SK-N-SH (cell line): ENCODE results near the gene SCAANT1. TPM values are rescaled to one million over a fixed set of nuclear protein-coding genes. Genes with fewer than 3 reads are reported as not detected.

Experiments
- CTCF ChIA-PET: fragments of 300-600, 350-600 bp; formaldehyde crosslinking; extraction: SDS; loops from one replicate; lab custom pipeline; 2021; lab: Yijun Ruan, JAX
- POLR2A ChIA-PET: fragments of 350-600 bp; sonication (Branson Sonifier 250); formaldehyde crosslinking; extraction: SDS; loops from one replicate; lab custom pipeline; 2020; ENCODE audit warnings: antibody characterized with exemption, inconsistent platforms; lab: Yijun Ruan, JAX
- DNase-seq: peaks from one replicate; pipeline ENCODE4 v3.0.0; 2012
- H2AFZ ChIP-seq: fragments of 200-600 bp; sonication (generic); 2 replicates; pipeline ENCODE4 v1.8.1; 2016; ENCODE audit warnings: antibody characterized with exemption, mild to moderate bottlenecking, low read depth
- H3F3A ChIP-seq: fragments of 200-600 bp; sonication (generic); replicated peaks from 2 replicates; pipeline ENCODE3; 2016; ENCODE audit warnings: antibody characterized with exemption, mild to moderate bottlenecking; ENCODE audit not compliant: insufficient read depth
- H3K27ac ChIP-seq, 2 experiments: fragments of 200-500 bp in 1 of 2; fragments of 200-600 bp in 1 of 2; sonication (Bioruptor generic) in 1 of 2; sonication (generic), shearing (Covaris generic) in 1 of 2; 2 replicates each; pipeline versions ENCODE4 v1.5.1 to v1.6.1; 2014 to 2016; ENCODE audit warnings: low read depth in 2 of 2, inconsistent platforms in 1 of 2, low read length in 1 of 2, mild to moderate bottlenecking in 1 of 2, mixed read lengths in 1 of 2
- H3K27me3 ChIP-seq: fragments of 200-600 bp; sonication (generic), shearing (Covaris generic); 2 replicates; pipeline ENCODE4 v1.6.1; 2016; ENCODE audit warnings: mixed run types; ENCODE audit not compliant: insufficient read depth
- H3K36me3 ChIP-seq, 2 experiments: fragments of 200-500 bp in 1 of 2; fragments of 200-600 bp in 1 of 2; sonication (Bioruptor generic) in 1 of 2; sonication (generic) in 1 of 2; replicated peaks in 1 of 2; 2 replicates each; pipeline versions ENCODE3 to v1.5.1; 2014 to 2016; ENCODE audit warnings: low read length in 1 of 2, mild to moderate bottlenecking in 1 of 2; ENCODE audit not compliant: insufficient read depth in 2 of 2, control insufficient read depth in 1 of 2
- H3K4me1 ChIP-seq, 2 experiments: fragments of 200-500 bp in 1 of 2; fragments of 200-600 bp in 1 of 2; sonication (Bioruptor generic) in 1 of 2; sonication (generic), shearing (Covaris generic) in 1 of 2; 2 replicates each; pipeline versions ENCODE4 v1.5.1 to v1.6.1; 2014 to 2016; ENCODE audit warnings: low read depth in 1 of 2, low read length in 1 of 2, mixed run types in 1 of 2; ENCODE audit not compliant: insufficient read depth in 2 of 2, control insufficient read depth in 1 of 2
- H3K4me2 ChIP-seq: fragments of 200-600 bp; sonication (generic), shearing (Covaris generic); 2 replicates; pipeline ENCODE4 v1.6.1; 2017; ENCODE audit warnings: mixed run types
- H3K4me3 ChIP-seq, 2 experiments: fragments of 200-500 bp in 1 of 2; fragments of 200-600 bp in 1 of 2; sonication (Bioruptor generic) in 1 of 2; sonication (generic), shearing (Covaris generic) in 1 of 2; 2 replicates each; pipeline versions ENCODE4 v1.5.1 to v1.8.1; 2014 to 2016; ENCODE audit warnings: low read depth in 2 of 2, inconsistent platforms in 1 of 2, low read length in 1 of 2, mild to moderate bottlenecking in 1 of 2, mixed read lengths in 1 of 2, moderate library complexity in 1 of 2
- H3K79me2 ChIP-seq: fragments of 200-600 bp; sonication (generic); 2 replicates; pipeline ENCODE4 v1.8.1; 2017; ENCODE audit warnings: mild to moderate bottlenecking; ENCODE audit not compliant: insufficient read depth
- H3K9ac ChIP-seq: fragments of 200-600 bp; sonication (generic); 2 replicates; pipeline ENCODE4 v1.6.1; 2017; ENCODE audit warnings: mixed run types
- H3K9me2 ChIP-seq: fragments of 200-600 bp; sonication (generic); 2 replicates; pipeline ENCODE4 v1.6.1; 2017; ENCODE audit warnings: mixed run types
- H3K9me3 ChIP-seq: fragments of 200-600 bp; sonication (generic); 2 replicates; pipeline ENCODE4 v1.6.1; 2017; ENCODE audit warnings: mixed run types, mild to moderate bottlenecking, moderate library complexity
- H4K20me1 ChIP-seq: fragments of 200-600 bp; sonication (generic); 2 replicates; pipeline ENCODE4 v1.6.1; 2017; ENCODE audit warnings: mild to moderate bottlenecking, mixed run types; ENCODE audit not compliant: insufficient read depth
- EP300 ChIP-seq, 2 experiments: IDR thresholded peaks; 2 replicates each; pipeline versions ENCODE4 v1.4.0 to v1.6.1; 2012; ENCODE audit warnings: borderline replicate concordance in 1 of 2, low read depth in 1 of 2, low read length in 1 of 2
- FOSL2 ChIP-seq: IDR thresholded peaks from 2 replicates; pipeline ENCODE4 v1.4.0; 2012; ENCODE audit warnings: low read depth, mild to moderate bottlenecking, moderate library complexity, borderline replicate concordance
- GABPA ChIP-seq: IDR thresholded peaks from 2 replicates; pipeline ENCODE4 v1.4.0; 2012; ENCODE audit warnings: low read depth, mild to moderate bottlenecking
- GATA2 ChIP-seq: sonication (generic); formaldehyde crosslinking; IDR thresholded peaks from 2 replicates; pipeline ENCODE4 v1.5.0; 2020; ENCODE audit warnings: mild to moderate bottlenecking, missing genetic modification reagents
- MEF2A ChIP-seq: IDR thresholded peaks from 2 replicates; pipeline ENCODE4 v1.4.0; 2012; ENCODE audit warnings: low read depth, borderline replicate concordance
- POLR2AphosphoS5 ChIP-seq: IDR thresholded peaks from 2 replicates; pipeline ENCODE4 v1.6.1; 2012; ENCODE audit warnings: low read depth, low read length
- RAD21 ChIP-seq: IDR thresholded peaks from 2 replicates; pipeline ENCODE4 v1.6.1; 2012; ENCODE audit warnings: mild to moderate bottlenecking, low read length
- RCOR1 ChIP-seq: fragments of 150-350 bp; IDR thresholded peaks from 2 replicates; pipeline ENCODE4 v1.6.1; 2017; ENCODE audit warnings: antibody characterized with exemption, low read length
- RXRA ChIP-seq: IDR thresholded peaks from 2 replicates; pipeline ENCODE4 v1.4.0; 2012; ENCODE audit warnings: low read depth, mild to moderate bottlenecking, borderline replicate concordance
- WGBS: methylation state at CpG from one replicate; pipeline ENCODE4 v1.1.6; 2017; ENCODE audit warnings: low lambda C conversion rate; 5-methylcytosine and 5-hydroxymethylcytosine counted together
- polyA plus RNA-seq, 3 experiments: library from polyadenylated mRNA; depleted of rRNA; stranded (reverse); fragments of >200 nt; gene quantifications; 2 replicates each; pipeline ENCODE4 v1.2.3, GENCODE V29; 2012
- TF ChIP-seq, protein P1 (sequence below): IDR thresholded peaks from 2 replicates; pipeline ENCODE4 v1.4.0; 2012; ENCODE audit warnings: low read depth
- TF ChIP-seq, protein P2 (sequence below): IDR thresholded peaks from 2 replicates; pipeline ENCODE4 v1.4.0; 2012; ENCODE audit warnings: low read depth, borderline replicate concordance
- TF ChIP-seq, protein P3 (sequence below): IDR thresholded peaks from 2 replicates; pipeline ENCODE4 v1.4.0; 2012; ENCODE audit warnings: low read depth, borderline replicate concordance
- TF ChIP-seq, protein P4 (sequence below): IDR thresholded peaks from 2 replicates; pipeline ENCODE4 v1.6.1; 2012; ENCODE audit warnings: mild to moderate bottlenecking, low read depth, low read length, moderate library complexity

Gene SCAANT1
- polyA plus RNA-seq, 1 of the 3 experiments (the other 2 are of a cell fraction): not detected

DNA sequence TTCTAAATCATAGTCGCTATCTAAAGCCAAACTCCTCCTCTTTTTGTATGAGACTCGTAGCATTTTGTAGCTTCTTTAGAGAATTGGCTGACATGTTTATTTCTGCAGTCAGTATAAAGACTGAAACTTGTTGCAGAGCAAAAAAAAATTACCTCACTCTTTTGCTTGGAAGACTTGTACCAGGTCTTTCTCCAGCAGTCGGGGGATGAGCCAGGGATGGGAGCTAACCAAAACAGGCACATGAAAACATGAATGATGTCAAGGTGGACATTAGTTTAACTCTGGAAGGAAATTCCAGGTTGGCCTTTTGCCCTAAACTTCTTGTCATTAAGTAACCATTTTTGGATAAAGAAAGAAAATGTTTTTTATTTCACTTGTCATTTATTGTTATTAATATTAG lies 47.0 kb upstream of the SCAANT1 start:
- CTCF ChIA-PET: interaction anchor here (1.2 to 2.8 kb wide), 3 partner anchors 10 to 135 kb away, joined by 3 to 13 read pairs (median 3); no protein-coding TSS in a partner anchor

More for the DNA sequence above, 47.0 kb upstream of the SCAANT1 start:
- Histone ChIP-seq H2AFZ (no peak overlapping the region), H3K27me3 (no peaks in the 10 kb centered on the region), H3K79me2 (peaks cover 52% of the 10 kb centered on the region), H3K27ac (peak overlapping the region; percentile 3 to 5; a peak in 1 of 4 replicates), H3F3A (peaks cover 12% of the 10 kb centered on the region), H3K9me2 (no peaks in the 10 kb centered on the region), H3K9ac (no peak overlapping the region), H3K36me3 (peaks cover 0 to 12% of the 10 kb centered on the region in 2 experiments), H3K4me2 (no peak overlapping the region), H3K9me3 (no peaks in the 10 kb centered on the region), H4K20me1 (peaks cover 17% of the 10 kb centered on the region), H3K4me1 (peaks cover 13 to 17% of the 10 kb centered on the region in 2 experiments; a peak in 3 of 4 replicates), H3K4me3 (no peak overlapping the region)
- POLR2A ChIA-PET: no interaction called here
- no peak for DNase-seq
- no peak for TF ChIP-seq GATA2 (CRISPR knock-in tag)
- no peak for TF ChIP-seq GABPA
- TF ChIP-seq, protein P1, sequence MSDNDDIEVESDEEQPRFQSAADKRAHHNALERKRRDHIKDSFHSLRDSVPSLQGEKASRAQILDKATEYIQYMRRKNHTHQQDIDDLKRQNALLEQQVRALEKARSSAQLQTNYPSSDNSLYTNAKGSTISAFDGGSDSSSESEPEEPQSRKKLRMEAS: no peak
- TF ChIP-seq MEF2A: no peak
- TF ChIP-seq, protein P2, sequence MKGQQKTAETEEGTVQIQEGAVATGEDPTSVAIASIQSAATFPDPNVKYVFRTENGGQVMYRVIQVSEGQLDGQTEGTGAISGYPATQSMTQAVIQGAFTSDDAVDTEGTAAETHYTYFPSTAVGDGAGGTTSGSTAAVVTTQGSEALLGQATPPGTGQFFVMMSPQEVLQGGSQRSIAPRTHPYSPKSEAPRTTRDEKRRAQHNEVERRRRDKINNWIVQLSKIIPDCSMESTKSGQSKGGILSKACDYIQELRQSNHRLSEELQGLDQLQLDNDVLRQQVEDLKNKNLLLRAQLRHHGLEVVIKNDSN: no peak
- no peak for TF ChIP-seq FOSL2
- no peak for TF ChIP-seq EP300 (IDR thresholded peaks at IDR 0.05; ENCODE audit: borderline replicate concordance in 1 of 2, low read depth in 1 of 2, low read length in 1 of 2)
- TF ChIP-seq, protein P3, sequence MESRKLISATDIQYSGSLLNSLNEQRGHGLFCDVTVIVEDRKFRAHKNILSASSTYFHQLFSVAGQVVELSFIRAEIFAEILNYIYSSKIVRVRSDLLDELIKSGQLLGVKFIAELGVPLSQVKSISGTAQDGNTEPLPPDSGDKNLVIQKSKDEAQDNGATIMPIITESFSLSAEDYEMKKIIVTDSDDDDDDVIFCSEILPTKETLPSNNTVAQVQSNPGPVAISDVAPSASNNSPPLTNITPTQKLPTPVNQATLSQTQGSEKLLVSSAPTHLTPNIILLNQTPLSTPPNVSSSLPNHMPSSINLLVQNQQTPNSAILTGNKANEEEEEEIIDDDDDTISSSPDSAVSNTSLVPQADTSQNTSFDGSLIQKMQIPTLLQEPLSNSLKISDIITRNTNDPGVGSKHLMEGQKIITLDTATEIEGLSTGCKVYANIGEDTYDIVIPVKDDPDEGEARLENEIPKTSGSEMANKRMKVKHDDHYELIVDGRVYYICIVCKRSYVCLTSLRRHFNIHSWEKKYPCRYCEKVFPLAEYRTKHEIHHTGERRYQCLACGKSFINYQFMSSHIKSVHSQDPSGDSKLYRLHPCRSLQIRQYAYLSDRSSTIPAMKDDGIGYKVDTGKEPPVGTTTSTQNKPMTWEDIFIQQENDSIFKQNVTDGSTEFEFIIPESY: no peak
- no peak for TF ChIP-seq RCOR1
- no peak for TF ChIP-seq RXRA
- TF ChIP-seq RAD21: no peak
- TF ChIP-seq, protein P4, sequence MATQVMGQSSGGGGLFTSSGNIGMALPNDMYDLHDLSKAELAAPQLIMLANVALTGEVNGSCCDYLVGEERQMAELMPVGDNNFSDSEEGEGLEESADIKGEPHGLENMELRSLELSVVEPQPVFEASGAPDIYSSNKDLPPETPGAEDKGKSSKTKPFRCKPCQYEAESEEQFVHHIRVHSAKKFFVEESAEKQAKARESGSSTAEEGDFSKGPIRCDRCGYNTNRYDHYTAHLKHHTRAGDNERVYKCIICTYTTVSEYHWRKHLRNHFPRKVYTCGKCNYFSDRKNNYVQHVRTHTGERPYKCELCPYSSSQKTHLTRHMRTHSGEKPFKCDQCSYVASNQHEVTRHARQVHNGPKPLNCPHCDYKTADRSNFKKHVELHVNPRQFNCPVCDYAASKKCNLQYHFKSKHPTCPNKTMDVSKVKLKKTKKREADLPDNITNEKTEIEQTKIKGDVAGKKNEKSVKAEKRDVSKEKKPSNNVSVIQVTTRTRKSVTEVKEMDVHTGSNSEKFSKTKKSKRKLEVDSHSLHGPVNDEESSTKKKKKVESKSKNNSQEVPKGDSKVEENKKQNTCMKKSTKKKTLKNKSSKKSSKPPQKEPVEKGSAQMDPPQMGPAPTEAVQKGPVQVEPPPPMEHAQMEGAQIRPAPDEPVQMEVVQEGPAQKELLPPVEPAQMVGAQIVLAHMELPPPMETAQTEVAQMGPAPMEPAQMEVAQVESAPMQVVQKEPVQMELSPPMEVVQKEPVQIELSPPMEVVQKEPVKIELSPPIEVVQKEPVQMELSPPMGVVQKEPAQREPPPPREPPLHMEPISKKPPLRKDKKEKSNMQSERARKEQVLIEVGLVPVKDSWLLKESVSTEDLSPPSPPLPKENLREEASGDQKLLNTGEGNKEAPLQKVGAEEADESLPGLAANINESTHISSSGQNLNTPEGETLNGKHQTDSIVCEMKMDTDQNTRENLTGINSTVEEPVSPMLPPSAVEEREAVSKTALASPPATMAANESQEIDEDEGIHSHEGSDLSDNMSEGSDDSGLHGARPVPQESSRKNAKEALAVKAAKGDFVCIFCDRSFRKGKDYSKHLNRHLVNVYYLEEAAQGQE: no peak
- no peak for TF ChIP-seq POLR2AphosphoS5
- 48% methylated on average over 3 of the region's 3 CpGs for WGBS
